Gastroesophageal sphincter (tissue), 4 donors: ENCODE measurements around the gene BMP4. TPM values are rescaled to one million over a fixed set of nuclear protein-coding genes. Genes with fewer than 3 reads are reported as not detected.

Experiments used
- small RNA-seq, 4 donors: library from RNA; depleted of rRNA; stranded (forward); fragments of <200 nt; gene quantifications; one replicate each; pipeline ENCODE3, GENCODE V24; 2016
- total RNA-seq, 4 donors: library from RNA; depleted of rRNA; stranded (reverse); fragments of >200 nt; gene quantifications; one replicate each; pipeline ENCODE4 v1.1.0, GENCODE V29; 2016

BMP4 gene
- total RNA-seq, 4 donors from 2014 or later = 11.3 to 81.2 (median 26.6) TPM

Small RNA genes within 50 kb of the gene (small RNA-seq; reads per million reads assigned to genes)
- 0 reads per million in 4 donors for gene MIR5580
